Daoy (cell line): ENCODE results near the gene IGFBP6. TPM values are rescaled to one million over a fixed set of nuclear protein-coding genes. Genes with fewer than 3 reads are reported as not detected.

Source experiments
- DNase-seq: peaks from one replicate; pipeline ENCODE4 v3.0.0-alpha.2; 2015; ENCODE audit warnings: low read depth
- total RNA-seq: library from RNA; depleted of rRNA; stranded (reverse); fragments of >200 nt; shearing (Covaris generic); gene quantifications from 2 replicates; pipeline ENCODE4 v1.2.3, GENCODE V29; 2014; rRNA removed

Gene IGFBP6
- total RNA-seq, 1 experiment from 2014 or later, result 68.5 TPM

DNA sequence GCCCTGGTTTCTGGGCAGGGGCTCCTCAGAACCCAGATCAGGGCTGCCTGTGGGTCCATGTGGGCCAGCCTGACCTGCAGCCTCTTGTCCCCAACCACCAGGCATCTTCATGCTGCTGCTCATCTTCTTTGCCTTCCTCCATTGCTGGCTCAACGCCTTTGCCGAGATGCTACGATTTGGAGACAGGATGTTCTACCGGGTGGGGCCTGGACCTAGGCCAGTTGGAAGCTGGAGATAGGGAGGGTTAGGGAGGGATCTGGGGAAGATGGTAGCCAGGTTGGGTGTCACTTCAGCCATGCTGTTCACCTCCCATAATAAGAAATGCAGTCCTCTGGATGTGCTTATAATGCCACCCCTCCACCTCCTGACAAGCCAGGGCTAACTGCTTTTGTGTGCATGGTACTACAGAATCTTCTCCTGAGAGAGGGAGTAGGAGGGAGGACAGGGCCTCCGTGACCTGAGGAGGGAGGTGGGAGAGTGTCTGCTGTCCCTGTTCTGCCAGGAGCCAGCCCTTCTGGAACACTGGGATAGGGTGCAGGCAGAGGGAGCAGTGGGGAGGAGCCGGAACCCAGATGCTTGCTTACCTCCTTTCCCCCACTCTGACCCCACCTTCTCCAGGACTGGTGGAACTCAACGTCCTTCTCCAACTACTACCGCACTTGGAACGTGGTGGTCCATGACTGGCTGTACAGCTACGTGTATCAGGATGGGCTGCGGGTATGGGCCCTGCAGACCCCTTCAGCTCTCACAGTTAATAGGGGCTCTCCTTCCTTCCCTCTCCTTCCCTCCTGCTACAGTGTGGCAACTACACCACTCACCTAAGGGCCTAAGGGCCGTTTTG lies 23.4 kb downstream of the IGFBP6 start:
- no peak for DNase-seq

DNA sequence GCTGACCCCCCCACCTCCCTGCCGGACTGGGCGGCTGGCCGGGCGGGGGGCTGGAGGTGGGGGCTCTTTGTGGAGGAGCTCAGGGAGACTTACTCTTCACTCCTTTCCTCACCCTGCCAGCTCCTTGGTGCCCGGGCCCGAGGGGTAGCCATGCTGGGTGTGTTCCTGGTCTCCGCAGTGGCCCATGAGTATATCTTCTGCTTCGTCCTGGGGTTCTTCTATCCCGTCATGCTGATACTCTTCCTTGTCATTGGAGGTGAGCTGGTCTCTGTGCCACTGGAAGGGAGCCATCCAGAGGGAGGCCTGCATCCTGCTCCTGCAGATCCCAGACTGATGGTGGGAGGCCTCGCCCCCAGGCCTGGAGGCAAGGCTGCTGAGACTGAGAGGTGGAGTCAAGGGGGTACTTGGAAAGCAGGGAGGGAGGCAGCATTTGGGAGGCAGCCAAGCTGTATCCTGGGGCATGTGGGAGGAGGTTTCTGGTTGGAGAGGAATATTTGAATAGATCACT lies 25.5 kb downstream of the IGFBP6 start:
- peak; percentile 50 for DNase-seq

DNA sequence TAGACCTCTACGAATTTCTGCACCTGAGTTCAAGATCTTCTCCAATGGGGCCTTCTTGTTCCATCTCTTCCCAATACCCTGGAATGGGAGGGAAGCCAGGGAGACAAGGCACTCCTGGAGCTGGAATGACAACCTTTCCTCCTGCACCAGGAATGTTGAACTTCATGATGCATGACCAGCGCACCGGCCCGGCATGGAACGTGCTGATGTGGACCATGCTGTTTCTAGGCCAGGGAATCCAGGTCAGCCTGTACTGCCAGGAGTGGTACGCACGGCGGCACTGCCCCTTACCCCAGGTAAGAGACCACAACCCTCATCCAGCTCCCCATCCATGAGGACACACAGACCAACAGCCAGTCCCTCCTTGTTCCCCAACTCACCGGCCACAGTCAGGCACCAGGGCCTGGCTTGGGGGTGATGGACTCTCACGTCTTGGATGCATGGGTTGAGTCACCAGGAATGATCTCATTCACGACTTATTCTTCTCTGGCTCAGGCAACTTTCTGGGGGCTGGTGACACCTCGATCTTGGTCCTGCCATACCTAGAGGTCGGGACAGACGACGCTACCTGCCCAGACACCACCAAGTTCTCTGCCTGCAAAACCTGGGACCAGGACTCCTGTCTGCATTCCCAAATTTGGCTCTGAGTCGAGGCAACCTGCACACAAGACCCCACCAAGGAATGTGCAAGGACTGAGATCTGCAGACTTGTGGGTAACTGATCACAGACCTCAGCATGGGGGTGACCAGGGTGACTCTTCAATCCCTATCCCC lies 26.3 kb downstream of the IGFBP6 start:
- peak; percentile 51 for DNase-seq

DNA sequence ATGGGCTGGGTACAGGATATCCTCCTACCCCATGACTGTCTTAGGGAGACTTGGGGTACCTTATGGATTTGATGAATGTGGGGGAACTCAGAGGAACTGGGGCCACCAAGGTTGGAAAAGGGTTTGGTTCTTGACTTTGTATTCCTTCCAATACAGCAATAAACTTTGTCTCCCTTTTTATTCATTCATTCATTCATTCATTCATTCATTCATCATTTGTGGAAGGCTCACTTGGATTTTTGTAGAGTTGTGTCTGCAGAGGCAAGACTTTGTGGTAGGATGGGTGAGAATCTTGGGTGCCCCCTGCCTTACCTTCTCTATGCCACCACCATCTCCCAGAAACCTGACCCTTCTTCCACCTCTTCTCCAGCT lies 26.9 kb downstream of the IGFBP6 start:
- no peak for DNase-seq

DNA sequence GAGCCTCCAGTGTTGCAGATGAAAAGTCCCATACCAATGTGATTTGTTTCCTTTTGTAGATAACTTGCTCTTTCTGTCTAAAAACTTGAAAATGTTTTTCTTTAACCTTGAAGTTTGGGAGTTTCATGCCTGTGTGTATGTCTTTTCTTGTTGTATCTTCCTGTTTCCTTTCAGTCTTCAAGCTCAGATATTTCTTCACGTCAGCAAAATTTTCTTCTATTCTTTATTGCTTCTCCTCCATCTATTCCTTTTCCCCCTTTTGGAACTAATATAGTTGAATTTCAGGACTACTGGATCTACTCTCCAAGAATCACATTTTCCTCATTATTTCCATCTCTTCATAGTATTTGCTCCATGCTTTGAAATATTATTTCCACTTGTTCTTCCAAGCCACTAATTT lies 29.7 kb downstream of the IGFBP6 start:
- no peak for DNase-seq

DNA sequence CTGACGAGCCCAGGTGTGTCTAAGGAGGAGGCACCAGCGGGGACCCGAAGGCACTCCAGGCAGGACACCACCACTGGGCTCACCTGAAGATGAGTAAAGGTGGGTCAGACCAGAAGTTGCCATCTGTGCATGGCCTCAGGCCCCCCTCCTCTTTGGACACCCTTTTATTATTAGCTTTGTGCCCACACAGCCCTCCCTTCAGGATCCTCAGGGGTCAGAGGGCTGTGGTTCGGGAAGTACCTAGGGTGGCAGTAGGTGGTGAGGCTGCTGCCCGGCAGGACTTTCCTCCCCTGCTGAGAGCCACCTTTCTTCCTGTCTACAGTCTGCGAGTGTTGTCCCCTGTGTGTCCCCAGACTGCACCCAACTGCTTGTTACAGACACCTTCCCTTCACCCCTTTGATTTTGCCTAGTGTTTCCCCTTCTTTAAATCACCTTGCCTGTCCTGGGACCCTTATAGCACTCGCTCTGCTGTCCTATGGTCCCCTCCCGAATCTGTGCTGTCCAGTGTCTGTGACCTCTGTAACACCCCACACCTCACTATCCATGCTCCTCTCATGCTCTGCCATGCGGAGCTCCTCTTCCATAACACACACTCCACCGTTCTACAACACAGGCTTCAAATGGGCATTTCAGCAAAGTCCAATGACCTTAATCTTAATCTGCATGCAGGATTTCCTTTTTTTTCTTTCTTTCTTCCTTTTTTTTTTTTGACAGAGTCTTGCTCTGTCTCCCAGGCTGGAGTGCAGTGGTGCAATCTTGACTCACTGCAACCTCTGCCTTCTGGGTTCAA lies 31.5 kb downstream of the IGFBP6 start:
- DNase-seq, result no peak

DNA sequence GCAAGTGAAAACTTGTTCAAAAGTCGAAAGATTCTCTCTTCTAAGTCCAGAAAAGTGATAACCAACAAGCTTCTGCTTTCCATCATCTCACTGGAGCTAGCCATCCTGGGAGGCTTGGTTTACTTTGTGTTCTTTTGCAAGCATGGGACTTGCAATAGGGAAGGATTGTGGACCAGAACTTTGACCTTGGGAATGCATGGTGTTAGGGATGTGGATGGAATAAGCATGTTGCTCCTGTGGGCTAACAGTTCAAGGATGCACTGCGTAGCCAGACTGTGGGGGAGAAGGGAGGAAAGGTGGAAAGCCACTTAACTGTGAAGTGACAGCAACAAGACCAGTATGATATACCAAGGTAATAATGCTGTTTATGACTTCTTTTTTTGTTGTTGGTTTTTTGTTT lies 34.4 kb downstream of the IGFBP6 start:
- DNase-seq, result no peak

DNA sequence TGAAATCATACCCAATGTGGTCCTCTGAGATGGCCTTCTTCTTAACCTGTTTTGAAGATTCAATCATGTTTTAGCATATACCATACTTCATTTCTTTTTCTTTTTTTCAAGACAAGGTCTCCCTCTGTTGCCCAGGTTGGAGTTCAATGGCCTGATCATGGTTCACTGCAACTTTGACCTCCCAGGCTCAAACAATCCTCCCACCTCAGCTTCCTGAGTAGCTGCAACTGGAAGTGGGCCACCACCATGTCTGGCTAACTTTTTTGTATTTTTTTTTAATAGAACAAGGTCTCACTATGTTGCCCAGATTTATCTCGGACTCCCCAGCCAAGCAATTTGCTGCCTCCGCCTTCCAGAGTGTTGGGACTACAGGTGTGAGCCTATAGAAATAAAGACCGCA lies 36.3 kb downstream of the IGFBP6 start:
- DNase-seq, result no peak

DNA sequence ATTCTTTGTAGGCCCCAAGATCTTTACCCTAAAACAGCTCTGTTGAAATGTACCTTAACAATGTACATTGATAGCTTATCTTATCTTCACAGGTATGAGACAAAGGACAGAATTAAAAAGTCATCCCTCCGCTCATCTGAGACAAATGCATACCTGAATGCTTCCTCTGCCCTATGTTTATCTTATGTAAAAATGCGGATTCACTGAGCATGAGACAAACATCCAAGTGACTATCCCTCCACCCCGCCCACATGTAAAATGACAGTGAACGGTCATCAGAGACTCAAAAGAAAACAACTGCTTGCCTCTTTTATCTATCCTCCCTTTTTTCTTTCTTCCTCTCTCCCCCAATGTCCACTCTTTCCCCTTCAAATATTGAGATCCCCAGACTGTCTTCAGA lies 45.9 kb downstream of the IGFBP6 start:
- DNase-seq, result no peak

DNA sequence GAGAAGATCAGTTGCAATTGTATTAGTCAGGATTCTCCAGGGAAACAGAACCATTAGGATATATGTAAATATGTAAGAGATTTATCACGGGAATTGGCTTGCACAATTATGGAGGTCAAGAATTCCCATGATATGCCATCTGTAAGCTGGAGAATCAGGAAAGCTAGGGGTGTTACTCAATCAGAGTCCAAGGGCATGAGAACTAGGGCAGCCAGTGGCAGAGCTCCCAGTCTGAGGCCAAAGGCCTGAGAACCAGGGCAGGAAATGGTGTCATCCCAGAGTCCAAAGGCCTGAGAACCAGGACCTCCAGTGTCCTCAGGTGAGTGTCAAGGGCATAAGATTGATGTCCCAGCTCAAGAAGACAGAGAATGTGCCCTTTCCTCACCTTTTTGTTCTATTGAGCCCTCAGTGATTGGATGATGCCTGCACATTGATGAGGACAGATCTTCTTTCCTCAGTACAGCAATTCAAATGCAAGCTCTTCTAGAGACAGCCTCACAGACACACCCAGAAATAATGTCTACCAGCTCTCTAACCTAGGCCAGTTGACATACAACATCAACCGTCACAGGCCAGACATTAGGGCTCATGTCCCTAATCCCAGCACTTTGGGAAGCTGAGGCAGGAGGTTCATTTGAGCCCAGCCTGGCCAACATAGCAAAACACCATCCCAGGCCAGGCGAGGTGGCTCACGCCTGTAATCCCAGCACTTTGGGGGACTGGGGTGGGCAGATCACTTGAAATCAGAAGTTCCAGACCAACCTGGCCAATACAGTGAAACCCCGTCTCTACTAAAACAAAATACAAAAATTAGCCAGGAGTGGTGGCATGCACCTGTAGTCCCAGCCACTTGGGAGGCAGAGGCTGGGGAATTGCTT lies 48.2 kb downstream of the IGFBP6 start:
- DNase-seq, result no peak

DNA sequence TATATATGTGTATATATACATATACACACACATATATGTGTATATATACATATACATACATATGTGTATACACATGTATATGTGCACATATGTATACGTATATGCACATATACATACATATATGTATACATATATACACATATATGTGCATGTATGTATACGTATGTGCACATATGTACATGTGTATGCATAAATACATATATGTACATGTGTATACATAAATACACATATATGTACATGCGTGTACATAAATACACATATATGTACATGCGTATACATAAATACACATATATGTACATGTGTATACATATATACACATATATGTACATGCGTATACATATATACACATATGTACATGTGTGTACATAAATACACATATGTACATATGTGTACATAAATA lies 49.7 kb downstream of the IGFBP6 start:
- no peak for DNase-seq

DNA sequence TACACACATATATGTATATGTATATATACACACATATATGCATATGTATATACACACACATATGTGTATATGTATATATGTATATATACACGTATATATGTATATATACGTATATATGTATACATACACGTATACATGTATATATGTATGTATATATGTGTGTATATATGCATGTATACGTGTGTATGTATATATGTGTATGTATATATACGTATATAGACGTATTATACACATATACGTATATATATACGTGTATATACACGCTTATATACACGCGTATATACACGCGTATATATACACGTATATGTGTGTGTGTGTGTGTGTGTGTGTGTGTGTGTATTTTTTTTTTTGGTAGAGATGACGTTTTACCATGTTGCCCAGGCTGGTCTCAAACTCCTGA lies 50.2 kb downstream of the IGFBP6 start:
- DNase-seq, result no peak

DNA sequence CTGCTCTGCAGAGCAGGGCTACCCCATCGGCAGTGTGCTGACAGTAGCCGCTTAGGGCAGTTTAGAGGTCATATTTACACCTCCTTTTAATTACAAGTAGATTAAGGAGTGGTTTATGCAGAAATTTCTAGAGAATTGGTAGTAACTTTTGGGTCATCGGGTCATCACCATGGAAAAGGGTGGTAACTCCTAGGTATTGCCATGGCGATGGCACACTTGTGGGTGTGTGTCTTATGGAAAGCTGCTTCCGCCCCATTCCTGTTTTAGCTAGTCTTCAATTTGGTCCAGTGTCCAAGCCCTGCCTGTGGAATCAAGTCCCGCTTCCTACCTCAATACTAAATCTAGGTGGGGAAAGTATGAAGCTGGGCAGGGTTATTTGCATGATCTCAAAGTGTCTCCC lies 53.6 kb downstream of the IGFBP6 start:
- DNase-seq, result no peak

Other genes with a start within 250 kb of the IGFBP6 start
- 1.2 TPM in 1 of 2 replicates, not detected in the other for gene KRT78, start 248.7 kb upstream of the IGFBP6 start, total RNA-seq
- gene KRT8, start 192.6 kb upstream of the IGFBP6 start, total RNA-seq, result 107 and 111 TPM in 2 replicates
- gene KRT18, start 148.5 kb upstream of the IGFBP6 start, total RNA-seq, result 1,090 and 1,158 TPM in 2 replicates
- 650 and 689 TPM in 2 replicates for gene EIF4B, start 91.2 kb upstream of the IGFBP6 start, total RNA-seq
- 7.0 and 8.2 TPM in 2 replicates for gene TNS2, start 47.6 kb upstream of the IGFBP6 start, total RNA-seq
- 22.2 and 23.8 TPM in 2 replicates for gene SPRYD3, start 18.3 kb upstream of the IGFBP6 start, total RNA-seq
- gene SOAT2, start 5.8 kb downstream of the IGFBP6 start, total RNA-seq, result not detected in 2 replicates
- 10.9 and 12.0 TPM in 2 replicates for gene ZNF740, start 83.1 kb downstream of the IGFBP6 start, total RNA-seq
- 4.7 and 11.0 TPM in 2 replicates for gene CSAD, start 83.3 kb downstream of the IGFBP6 start, total RNA-seq
- 0.03 and 0.34 TPM in 2 replicates for gene ITGB7, start 109.6 kb downstream of the IGFBP6 start, total RNA-seq
- 3.5 and 6.2 TPM in 2 replicates for gene RARG, start 134.5 kb downstream of the IGFBP6 start, total RNA-seq
- 29.0 and 31.6 TPM in 2 replicates for gene ESPL1, start 170.6 kb downstream of the IGFBP6 start, total RNA-seq
- gene PFDN5, start 197.9 kb downstream of the IGFBP6 start, total RNA-seq, result 480 and 590 TPM in 2 replicates
- 86.6 and 89.2 TPM in 2 replicates for gene MYG1, start 202.0 kb downstream of the IGFBP6 start, total RNA-seq
- gene AAAS, start 223.9 kb downstream of the IGFBP6 start, total RNA-seq, result 106 and 116 TPM in 2 replicates
- gene SP7, start 238.7 kb downstream of the IGFBP6 start, total RNA-seq, result not detected in 2 replicates